HG02759 (cell line): ENCODE data around the gene BTBD16.

Experiments
- ATAC-seq: cut with Tn5 transposase; IDR thresholded peaks from one replicate; pipeline ENCODE4 v1.9.1; 2021; ENCODE audit warnings: mild to moderate bottlenecking, moderate library complexity; ENCODE audit not compliant: unreplicated experiment

BTBD16 gene

DNA sequence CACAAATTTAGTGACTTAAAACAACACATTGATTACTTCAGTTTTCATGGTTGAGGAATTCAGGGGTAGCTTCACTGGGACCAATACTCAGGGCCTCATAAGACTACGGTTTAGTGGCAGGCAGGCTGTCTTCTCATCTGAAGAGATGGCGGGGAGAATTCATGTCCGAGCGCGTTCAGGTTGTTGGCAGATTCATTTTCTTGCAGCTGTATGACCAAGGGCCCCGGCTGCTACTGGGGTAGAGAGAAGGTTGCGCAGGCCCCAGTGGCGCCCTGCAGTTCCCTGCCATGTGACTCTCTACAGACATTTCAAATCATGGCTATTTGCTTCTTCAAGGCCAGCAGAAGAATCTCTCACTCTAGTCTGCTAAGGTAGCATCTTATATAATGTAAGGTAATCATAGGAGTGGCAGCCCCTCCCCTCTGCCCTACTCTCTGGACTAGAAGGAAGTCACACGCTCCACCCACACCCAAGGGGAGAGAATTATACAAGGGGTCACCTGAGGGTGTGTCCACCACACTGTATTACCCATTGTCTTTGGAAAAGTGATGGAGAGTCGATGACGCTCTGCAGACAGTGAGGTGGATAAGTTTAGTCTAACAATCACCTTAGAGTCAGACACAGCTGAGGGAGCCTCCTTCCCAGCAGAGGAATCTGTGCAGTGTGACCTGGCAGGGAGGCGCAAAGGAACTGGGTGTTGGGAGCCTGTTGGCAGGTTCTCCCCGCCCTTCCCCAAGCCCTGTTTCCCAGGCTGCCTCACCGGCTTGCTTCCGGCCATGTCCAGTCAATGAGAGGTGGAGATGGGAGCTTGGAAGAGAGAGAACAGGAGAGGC, 67.7 kb downstream of the BTBD16 start:
- no peak for ATAC-seq

DNA sequence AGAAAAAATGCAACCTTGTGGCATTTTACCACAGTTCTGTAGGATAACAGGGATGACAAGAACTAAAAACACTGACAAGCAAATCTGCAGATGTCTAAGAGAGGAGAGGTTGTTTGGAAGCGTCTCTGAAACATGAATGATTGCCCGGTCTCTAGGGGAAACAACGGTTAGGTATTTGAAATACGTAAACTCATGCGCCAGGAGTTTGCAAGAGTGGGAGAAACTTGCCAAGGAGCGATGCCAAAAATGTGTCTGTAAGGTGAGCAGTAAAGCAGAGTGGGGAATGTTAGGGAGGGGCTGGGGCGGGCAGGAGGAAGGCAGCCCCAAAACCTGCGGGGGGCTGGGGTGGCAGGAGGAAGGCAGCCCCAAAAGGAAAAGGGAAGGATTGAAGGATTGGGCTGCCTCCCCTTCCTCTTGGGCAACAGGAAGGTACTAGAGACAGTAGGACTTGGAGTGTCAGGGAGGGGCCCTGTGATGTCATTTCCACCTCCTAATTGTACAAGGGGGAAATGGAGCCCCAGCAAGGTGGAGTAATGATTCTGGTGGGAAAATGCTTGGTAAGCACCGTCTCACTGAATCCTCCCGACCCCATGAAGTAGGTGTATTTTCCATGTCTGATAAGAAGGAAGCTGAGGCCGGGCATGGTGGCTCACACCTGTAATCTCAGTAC, 70.2 kb downstream of the BTBD16 start:
- no peak for ATAC-seq

DNA sequence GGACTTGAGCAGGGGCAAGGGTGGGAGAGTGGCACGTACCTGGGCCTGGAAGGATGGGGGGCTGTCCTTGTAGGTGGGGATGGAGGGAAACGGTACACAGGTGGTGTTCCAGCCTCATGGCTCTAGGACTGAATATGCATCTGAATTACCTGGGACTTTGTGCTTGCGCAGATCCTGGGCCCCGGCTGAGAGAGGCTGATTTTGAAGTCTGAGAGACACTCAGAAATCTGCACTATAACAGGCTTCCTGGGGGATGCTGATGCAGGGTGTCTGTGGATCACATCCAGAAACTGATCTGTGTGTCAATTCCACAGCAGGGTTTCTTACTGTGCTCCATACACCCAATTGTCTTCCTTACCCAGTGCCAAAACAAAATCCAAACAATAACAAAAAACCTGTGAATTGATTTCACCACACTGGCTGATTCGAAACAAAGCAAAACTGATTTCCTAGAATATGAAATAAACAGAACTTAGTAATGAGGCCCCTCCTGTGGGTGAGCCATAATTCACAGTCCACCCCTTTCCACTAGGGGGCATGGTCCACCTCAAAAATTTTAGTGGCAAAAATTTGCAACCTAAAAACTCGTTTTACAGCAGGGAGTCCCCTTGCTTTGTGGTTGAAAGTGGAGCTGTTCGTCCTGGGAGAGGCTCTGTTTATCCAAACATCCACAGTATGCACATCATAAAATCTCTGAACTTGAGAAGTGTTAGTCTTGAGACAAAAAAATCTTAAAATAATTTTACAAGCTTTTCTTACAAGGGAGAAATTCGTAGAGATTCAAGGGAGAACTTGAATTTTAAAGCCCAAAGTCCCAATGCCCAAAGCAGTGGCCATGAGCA, 71.4 kb downstream of the BTBD16 start:
- no peak for ATAC-seq

DNA sequence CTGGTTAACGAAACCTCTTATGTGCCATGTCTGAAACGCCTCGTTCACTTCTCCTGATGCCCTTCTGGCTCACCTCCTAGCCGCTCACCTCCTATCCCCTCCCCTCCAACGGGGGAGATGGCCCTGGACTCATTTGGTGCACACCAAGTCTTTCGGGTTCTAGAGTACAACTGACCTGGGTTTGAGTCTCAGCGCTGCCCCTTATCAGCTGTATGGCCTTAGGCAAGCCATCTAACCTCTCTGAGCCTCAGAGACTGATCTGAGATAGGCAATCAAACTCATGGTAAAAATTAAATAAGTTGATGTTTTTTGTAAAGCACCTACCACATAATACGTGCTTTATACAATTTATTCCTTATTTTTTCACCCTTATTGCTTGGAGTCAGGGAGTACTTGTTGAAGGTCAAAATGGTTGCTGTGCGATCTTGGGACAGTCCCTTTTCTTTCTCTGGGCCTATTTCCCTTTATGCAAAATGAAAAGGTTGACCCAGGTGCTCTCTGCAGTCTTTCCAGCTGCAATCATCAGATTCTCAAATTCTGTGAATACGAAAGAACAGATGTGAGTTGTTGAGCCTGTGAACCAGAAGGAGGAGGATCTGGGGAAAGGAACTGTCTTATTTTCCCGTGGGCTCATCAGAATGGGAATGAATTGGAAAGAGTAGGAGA, 72.2 kb downstream of the BTBD16 start:
- ATAC-seq, result no peak

DNA sequence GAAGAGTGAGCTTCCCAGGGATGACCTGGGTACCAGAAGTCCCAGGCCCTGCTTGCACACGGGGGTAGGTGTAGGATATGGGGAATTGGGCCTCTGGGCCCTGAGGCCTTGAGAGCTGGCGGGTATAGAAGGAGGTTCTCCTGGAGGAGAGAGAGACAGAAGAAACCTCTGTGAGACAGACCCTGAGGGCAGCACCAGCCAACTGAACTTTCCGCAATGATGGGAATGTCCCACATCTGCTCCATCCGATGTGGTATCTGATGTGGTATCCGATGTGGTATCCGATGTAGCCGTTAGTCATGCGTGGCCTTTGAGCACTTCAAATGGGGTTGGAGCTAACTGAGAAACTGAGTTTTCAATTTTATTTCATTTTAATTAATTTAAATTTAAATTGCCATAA, 72.8 kb downstream of the BTBD16 start:
- ATAC-seq, result no peak

DNA sequence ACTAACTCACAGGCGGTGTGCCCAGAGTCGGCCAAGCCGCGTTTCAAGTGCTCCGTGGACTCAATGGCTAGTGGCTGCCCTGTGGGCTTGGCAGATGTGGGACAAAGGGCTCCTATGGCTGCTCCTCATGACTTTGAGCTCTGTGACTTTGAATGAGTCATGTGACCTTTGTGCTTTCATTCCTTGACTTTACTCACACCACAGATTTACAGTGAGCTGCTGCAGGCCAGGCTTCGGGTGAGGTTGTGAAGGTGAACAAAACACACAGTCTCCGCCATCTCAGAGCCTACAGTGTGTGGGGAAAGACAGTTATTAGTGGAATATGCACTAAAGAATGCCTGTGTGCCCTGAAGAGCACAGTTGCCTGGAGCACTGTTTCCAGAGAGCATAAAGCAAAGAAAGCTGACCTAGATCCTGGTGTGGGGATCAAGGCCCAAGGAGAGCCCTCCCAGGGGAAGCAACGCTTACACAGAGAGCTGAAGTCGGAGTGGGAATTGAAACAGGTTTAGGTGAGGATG, 73.7 kb downstream of the BTBD16 start:
- no peak for ATAC-seq

DNA sequence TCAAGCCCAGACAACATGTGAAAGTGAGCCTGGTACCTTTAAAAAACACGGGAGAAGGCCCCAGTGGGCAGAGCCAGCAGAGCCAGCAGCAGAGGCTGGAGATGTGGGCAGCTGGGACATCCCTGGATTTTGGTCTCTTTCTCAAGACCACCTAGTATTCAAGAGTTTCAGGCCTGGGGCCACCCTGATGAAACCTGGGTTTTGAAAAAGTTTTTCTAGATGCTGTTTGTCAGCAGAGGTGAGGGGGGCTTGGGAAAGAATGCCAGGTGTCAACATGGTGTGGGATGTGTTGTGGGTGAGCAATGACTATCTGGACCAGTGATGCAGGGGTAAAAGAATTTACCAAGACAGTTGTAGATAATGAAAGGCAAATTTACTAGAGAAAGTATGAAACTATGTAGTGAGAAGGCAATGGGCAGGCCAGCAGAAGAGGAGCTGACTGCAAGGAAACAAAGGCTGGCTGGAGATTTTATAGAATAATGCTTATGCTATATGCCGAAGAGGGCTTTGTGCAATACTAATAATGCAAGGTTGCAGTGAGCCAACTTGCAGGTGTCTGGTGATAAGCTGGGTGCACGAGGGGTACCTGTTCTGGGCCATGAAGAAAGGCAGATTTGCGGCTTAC, 75.3 kb downstream of the BTBD16 start:
- no peak for ATAC-seq

DNA sequence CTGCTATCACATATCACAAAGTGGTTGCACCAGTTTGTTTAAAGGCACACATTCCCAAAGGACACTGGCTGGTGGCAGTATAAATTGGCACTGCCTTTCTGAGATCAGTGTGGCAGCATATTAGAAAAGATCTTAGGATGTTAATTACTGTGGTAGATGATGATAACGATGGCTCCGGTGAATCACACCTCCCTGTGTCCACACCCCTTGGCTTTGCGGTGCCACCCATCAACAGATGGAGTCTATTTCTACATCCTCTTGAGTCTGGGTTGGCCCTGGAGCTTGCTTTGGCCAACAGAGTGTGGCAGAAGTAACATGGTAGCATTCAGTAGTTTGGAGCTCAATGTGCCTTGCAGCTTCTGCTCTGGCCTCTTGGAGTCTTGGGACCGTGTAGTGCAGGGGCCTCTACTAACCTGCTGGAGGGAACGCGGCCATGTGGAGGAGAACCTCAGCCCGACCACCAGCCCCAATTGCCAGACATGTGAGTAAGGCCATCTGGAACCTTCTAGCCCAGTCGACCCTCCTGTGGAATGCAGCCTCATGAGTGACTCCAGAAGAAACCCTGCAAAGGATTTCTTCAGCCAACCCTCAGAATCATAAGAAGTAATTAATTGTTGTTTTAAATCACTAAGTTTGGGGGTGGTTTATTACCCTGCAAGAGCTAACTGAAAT, 76.2 kb downstream of the BTBD16 start:
- no peak for ATAC-seq

DNA sequence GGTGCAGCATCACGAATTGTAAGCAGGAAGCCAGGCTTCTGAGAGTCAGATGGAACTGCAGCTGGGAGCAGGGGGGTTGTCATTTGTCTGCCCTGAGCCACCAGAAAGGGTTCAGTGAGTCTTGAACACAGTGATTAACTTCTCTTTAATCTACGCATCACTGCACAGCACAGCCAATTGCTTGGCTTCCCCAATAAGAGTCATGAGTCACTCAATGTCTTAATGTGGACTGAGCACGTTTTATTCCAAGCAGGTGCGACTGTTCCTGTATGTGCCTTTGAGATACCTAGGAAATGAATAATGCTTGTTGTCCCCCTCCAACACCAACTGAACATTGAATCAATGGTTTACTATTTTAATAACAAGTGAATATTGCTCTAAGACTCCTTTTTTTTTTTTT, 77.4 kb downstream of the BTBD16 start:
- no peak for ATAC-seq

DNA sequence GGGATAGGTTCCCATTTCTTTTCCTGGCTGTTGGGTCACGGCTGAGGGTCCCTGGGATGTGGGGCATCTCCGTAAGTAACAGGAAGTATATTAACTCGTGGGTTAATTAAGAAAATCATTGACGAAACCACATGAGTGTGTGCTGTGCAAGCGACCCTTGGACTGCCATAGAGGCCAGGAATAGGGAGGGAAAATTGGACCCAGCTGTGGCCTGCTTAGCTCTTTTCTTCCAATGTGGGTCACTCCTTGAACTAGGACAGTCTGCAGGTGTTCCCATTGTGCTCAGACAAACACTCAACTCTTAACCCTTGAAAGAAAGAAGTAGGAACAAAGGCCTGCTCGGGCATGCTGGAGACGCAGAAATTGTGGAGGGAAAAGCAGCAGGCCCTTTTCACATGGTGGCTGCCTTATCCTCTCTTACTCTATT, 77.9 kb downstream of the BTBD16 start:
- ATAC-seq, result no peak

DNA sequence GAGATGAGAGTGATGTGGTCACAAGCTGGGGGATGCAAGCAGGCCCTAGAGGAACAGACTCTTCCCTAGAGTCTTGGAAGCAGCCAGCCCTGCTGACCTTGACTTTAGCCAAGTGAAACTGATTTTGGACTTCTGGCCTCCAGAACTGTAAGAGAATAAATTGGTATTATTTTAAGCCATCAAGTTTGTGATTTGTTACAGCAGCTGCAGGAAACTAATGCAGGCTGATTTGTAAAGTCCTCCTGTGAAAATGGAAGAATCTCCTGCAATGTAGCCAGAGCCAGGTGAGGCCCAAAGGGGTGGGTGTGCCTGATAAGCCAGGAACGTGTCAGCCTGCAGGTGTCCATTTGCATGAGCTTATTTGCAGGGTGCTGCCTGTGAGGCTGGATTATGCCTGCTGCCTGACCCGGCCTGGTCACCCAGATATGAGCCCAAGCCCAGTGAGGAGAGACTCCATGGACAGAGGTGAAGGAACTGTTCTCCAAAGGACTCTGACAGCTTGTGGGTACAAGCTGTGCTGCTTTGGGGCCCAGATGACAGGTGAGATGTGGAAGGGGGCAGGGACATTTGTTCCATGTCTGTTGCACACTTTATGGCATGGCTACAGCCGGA, 78.8 kb downstream of the BTBD16 start:
- no peak for ATAC-seq

DNA sequence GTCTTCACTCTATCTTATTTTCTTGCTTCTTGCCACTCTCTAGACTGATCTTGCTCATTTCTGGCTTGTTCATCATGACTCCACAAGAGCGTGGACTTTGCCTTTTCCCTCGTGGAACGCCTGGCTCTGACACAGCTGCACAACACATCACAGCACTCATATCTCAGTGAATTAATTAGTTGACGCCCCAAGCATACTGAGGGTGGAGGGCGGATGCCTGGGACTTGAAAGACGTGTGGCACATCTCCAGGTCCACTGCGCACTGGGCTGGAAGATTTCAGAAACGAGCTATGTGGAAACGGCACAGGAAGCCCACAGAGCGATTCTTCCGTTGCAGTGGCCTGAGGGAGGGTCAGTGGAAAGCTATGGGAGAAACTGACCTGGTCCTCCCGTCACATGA, 79.8 kb downstream of the BTBD16 start:
- no peak for ATAC-seq

DNA sequence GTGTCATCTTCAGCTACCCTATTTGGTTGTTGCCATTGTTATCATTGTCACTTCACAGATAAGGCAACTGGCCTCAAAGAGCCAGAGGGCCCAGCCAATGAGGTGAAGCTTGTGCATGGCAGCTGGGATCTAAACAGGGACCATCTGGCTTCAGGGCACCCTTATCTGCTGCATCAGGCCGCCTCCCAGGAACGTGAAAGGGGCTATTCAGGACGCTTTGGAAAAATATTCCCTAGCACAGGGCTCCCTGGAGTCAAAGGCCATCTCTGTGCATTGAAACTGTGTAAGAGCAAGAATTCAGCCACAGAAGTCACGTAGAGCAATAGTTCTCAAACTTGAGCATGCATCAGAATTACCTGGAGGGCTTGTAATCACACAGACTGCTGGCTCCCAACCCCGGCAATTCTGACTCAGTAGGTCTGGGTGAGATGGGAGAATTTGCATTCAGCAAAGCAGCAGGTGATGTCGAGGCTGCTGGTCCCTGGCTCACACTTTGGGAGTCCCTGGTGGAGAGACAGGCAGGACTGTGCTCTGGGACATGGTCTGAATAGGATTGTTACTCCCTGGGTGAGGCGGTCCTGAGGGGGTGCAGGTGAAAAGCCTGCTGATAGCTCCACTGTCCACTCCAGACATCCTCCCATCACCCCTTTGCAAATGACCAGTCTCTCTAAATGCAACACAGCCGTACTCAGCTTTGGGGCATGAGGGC, 81.9 kb downstream of the BTBD16 start:
- no peak for ATAC-seq

DNA sequence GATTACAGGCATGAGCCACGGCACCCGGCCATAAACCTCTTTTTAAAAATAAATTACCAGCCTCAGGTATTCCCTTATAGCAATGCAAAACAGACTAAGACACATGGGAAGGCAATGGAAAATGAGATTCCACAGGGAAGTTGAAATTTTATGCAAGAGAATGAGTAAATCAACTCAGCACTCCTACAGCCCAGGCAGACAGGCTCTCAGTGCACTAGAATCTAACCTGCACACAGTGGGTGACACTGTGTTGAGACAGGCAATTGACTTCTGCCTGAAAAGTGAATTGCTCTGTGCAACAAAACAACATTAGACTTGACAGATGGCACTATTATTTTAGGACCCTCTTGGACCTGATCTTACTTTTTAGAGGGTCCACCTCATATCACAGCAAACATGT, 83.3 kb downstream of the BTBD16 start:
- ATAC-seq, result no peak

DNA sequence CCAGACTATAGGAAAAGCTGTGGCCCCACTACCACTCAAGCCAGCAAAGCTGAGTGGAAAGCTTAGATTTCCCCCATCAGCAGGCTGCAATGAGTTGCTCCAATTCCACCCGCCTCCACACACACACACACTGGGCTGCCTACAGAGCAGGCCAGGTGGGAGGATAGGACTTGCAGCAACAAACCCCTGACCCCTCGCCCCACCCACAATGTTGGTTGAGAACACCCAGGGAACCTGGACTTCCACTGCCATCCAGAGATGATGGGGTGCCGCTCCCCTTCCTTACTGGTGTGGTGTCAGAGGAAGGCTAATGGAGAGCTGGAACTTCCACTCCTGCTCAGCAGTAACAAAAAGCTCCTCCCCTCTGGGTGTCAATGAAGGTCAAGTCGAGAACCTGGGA, 86.6 kb downstream of the BTBD16 start:
- ATAC-seq, result no peak

DNA sequence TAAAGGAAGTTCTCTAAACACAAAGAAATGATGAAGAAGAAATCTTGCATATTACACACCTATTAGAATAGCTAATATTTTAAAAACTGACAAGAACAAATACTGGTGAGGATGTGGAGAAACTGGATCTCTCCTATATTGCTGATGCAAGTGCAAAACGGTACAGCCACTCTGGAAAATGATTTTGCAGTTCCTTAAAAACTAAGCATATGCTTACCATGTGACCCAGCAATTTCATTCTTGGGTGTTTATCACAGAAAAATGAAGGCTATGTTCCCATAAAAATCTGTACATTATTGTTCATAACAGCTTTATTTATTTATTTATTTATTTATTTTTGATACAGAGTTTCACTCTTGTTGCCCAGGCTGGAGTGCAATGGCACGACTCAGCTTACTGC, 88.5 kb downstream of the BTBD16 start:
- ATAC-seq, result no peak

DNA sequence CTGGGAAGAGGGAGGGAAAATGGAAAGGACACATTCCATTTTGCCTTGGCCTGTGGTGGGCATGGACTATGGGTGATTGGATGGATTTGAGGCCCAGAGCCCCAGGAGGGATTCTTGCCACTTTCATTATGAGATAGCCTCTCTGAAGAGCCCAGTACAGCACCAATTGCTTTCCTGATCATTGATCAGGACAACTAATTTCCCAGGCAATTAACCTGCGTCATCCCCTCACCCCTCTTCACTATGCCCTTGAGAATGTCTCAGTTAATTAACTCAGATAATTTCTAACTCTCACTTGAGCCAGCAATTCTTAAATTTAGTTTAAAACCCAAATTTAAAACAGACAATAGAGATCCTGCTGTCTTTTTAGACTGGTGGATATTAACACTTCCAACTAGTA, 90.0 kb downstream of the BTBD16 start:
- no peak for ATAC-seq

DNA sequence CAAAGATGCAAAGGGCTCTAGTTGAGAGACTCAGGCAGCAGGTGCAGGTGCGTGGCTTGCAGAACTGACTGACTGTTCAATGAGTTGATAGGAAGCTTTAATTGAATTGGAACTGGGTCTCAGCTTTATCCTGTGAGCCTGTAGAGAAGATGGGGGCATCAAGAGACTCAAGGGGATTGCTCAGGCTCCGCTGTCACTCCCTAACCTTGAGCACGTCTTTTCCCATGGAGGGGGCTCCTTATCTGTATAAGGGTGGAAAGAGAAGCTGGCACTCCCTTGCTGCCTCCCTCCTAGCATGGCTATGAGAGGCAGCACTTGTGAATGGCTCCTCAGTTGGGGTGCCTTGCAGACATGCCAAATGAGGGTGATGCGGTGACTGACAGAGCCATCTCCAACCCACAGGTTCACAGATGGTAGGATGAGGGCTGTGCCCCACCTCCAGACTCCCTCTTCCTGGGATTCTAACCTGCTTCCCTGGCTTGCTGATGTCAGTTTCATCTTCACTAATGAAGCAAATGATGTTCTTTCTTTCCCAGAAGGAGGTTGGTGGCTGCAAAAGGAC, 91.0 kb downstream of the BTBD16 start:
- no peak for ATAC-seq

DNA sequence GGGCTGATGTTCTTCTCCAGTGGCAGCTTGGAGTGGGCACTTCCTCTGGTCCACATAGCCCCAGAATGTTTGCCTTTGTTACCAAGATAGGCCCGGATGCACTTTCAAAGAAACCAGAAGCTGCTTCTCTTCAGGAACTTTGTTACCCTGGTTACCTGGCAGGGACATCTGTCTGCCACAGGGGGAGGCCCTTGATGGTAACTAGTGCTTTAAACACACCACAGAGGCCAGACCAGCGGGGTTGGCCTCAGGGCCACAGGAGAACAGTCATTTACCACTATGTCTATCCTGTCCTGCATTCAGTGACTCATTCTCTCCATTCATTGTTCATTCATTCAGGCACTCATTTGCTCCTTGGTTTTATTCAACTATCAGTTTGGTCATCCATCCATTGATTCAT, 91.5 kb downstream of the BTBD16 start:
- no peak for ATAC-seq
